ENCODE measurements around the gene LRP5. TPM values are rescaled to one million over a fixed set of nuclear protein-coding genes. Genes with fewer than 3 reads are reported as not detected.

Gene LRP5
- total RNA-seq, 1 experiment from 2014 or later, result 0.07 TPM

DNA sequence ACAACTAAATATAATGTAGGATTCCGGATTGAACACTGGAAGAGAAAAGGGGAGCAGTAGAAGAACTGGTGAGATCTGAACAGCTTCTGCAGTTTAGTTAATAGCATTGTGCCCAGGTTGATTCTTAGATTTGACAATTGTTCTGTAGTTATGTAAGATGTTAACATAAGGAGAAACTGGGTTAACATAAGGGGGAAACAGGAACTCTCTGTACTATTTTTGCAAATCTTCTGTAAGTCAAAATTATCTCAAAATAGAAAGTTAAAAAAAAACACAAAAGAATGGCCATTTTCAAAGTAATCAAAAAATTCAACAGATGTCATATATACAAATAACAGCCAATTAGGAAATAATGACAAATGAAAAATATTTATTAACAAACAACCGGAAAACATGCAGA lies 18.7 kb upstream of the LRP5 start:
- peak overlapping the region; percentile 31 for H3K4me3 ChIP-seq (ENCODE audit: low read length)
- H3K9ac ChIP-seq (ENCODE audit: low read length), result peak overlapping the region; percentile 18

DNA sequence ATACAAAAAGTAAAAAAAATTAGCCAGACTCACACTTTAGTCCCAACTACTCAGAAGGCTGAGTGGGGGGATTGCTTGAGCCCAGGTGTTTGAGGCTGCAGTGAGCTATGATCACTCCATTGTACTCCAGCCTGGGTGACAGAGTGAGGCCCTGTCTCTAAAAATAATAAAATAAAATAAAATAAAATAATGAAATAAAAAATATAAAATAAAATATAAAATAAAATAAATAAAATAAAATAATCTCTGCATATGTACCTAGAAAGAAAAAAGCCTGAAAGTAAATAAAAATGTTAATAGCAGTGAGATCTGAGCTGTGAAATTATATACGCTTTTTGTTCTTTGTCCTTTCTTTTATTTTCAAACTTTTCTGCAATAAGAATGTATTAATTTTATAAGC lies 17.1 kb upstream of the LRP5 start:
- H3K36me3 ChIP-seq (ENCODE audit: insufficient read depth, low read length), result no peaks in the 10 kb centered on the region
- no peaks in the 10 kb centered on the region for H3K27me3 ChIP-seq (ENCODE audit: low read length)
- DNase-seq, result no peak

More for the DNA sequence above, 18.7 kb upstream of the LRP5 start:
- DNase-seq, result no peak
- Histone ChIP-seq H3K4me2 (ENCODE audit: low read depth, low read length, poor library complexity, severe bottlenecking) (peak overlapping the region; percentile 57), H3K27ac (ENCODE audit: low read length) (no peak overlapping the region), H3K27me3 (ENCODE audit: low read length) (no peaks in the 10 kb centered on the region), H2AFZ (ENCODE audit: low read length) (no peak overlapping the region), H3K9me3 (ENCODE audit: low read length) (no peaks in the 10 kb centered on the region), H4K20me1 (ENCODE audit: insufficient read depth, low read depth, low read length) (no peaks in the 10 kb centered on the region), H3K79me2 (ENCODE audit: low read length) (no peaks in the 10 kb centered on the region), H3K36me3 (ENCODE audit: insufficient read depth, low read length) (no peaks in the 10 kb centered on the region), H3K9me2 (replicated peaks; ENCODE audit: insufficient read depth, low read length) (no peaks in the 10 kb centered on the region), H3K4me1 (ENCODE audit: low read length) (peaks cover 13% of the 10 kb centered on the region)

GRCh38 chr11:68295940-68296339 lies 16.5 kb upstream of the LRP5 start:
- no peaks in the 10 kb centered on the region for H3K79me2 ChIP-seq (ENCODE audit: low read length)
- peaks cover 13% of the 10 kb centered on the region for H3K4me1 ChIP-seq (ENCODE audit: low read length)

More for the DNA sequence above, 17.1 kb upstream of the LRP5 start:
- no peak overlapping the region for H3K4me3 ChIP-seq (ENCODE audit: low read length)
- H4K20me1 ChIP-seq (ENCODE audit: insufficient read depth, low read depth, low read length), result no peaks in the 10 kb centered on the region
- no peak overlapping the region for H3K27ac ChIP-seq (ENCODE audit: low read length)
- no peak overlapping the region for H2AFZ ChIP-seq (ENCODE audit: low read length)
- H3K4me2 ChIP-seq (ENCODE audit: low read depth, low read length, poor library complexity, severe bottlenecking), result no peak overlapping the region
- H3K9ac ChIP-seq (ENCODE audit: low read length), result no peak overlapping the region
- no peaks in the 10 kb centered on the region for H3K9me3 ChIP-seq (ENCODE audit: low read length)
- no peaks in the 10 kb centered on the region for H3K79me2 ChIP-seq (ENCODE audit: low read length)
- H3K4me1 ChIP-seq (ENCODE audit: low read length), result peaks cover 13% of the 10 kb centered on the region
- no peaks in the 10 kb centered on the region for H3K9me2 ChIP-seq (replicated peaks; ENCODE audit: insufficient read depth, low read length)

GRCh38 chr11:68296344-68297051 lies 15.9 kb upstream of the LRP5 start:
- H3K4me2 ChIP-seq (ENCODE audit: low read depth, low read length, poor library complexity, severe bottlenecking), result no peak overlapping the region
- H3K9me2 ChIP-seq (replicated peaks; ENCODE audit: insufficient read depth, low read length), result no peaks in the 10 kb centered on the region
- no peak overlapping the region for H3K9ac ChIP-seq (ENCODE audit: low read length)
- no peaks in the 10 kb centered on the region for H3K9me3 ChIP-seq (ENCODE audit: low read length)
- no peaks in the 10 kb centered on the region for H3K27me3 ChIP-seq (ENCODE audit: low read length)
- H3K27ac ChIP-seq (ENCODE audit: low read length), result no peak overlapping the region
- H3K36me3 ChIP-seq (ENCODE audit: insufficient read depth, low read length), result no peaks in the 10 kb centered on the region
- no peak overlapping the region for H2AFZ ChIP-seq (ENCODE audit: low read length)
- H3K4me3 ChIP-seq (ENCODE audit: low read length), result no peak overlapping the region
- peaks cover 13% of the 10 kb centered on the region for H3K4me1 ChIP-seq (ENCODE audit: low read length)
- no peaks in the 10 kb centered on the region for H3K79me2 ChIP-seq (ENCODE audit: low read length)
- DNase-seq, result no peak
- H4K20me1 ChIP-seq (ENCODE audit: insufficient read depth, low read depth, low read length), result no peaks in the 10 kb centered on the region

More at GRCh38 chr11:68295940-68296339, 16.5 kb upstream of the LRP5 start:
- H3K4me3 ChIP-seq (ENCODE audit: low read length), result no peak overlapping the region
- H3K4me2 ChIP-seq (ENCODE audit: low read depth, low read length, poor library complexity, severe bottlenecking), result no peak overlapping the region
- no peaks in the 10 kb centered on the region for H3K9me3 ChIP-seq (ENCODE audit: low read length)
- H3K9ac ChIP-seq (ENCODE audit: low read length), result no peak overlapping the region
- no peak overlapping the region for H3K27ac ChIP-seq (ENCODE audit: low read length)
- no peak overlapping the region for H2AFZ ChIP-seq (ENCODE audit: low read length)
- no peaks in the 10 kb centered on the region for H3K27me3 ChIP-seq (ENCODE audit: low read length)
- no peak for DNase-seq
- H4K20me1 ChIP-seq (ENCODE audit: insufficient read depth, low read depth, low read length), result no peaks in the 10 kb centered on the region
- H3K9me2 ChIP-seq (replicated peaks; ENCODE audit: insufficient read depth, low read length), result no peaks in the 10 kb centered on the region
- no peaks in the 10 kb centered on the region for H3K36me3 ChIP-seq (ENCODE audit: insufficient read depth, low read length)

- Histone ChIP-seq H3K36me3 (ENCODE audit: insufficient read depth, low read length) (no peaks in the 10 kb centered on the region), H3K27me3 (ENCODE audit: low read length) (no peaks in the 10 kb centered on the region), H3K4me3 (ENCODE audit: low read length) (no peak overlapping the region), H3K9me3 (ENCODE audit: low read length) (no peaks in the 10 kb centered on the region), H3K27ac (ENCODE audit: low read length) (no peak overlapping the region), H3K4me2 (ENCODE audit: low read depth, low read length, poor library complexity, severe bottlenecking) (no peak overlapping the region), H4K20me1 (ENCODE audit: insufficient read depth, low read depth, low read length) (no peaks in the 10 kb centered on the region), H2AFZ (ENCODE audit: low read length) (no peak overlapping the region), H3K9me2 (replicated peaks; ENCODE audit: insufficient read depth, low read length) (no peaks in the 10 kb centered on the region), H3K79me2 (ENCODE audit: low read length) (no peaks in the 10 kb centered on the region), H3K9ac (ENCODE audit: low read length) (no peak overlapping the region), H3K4me1 (ENCODE audit: low read length) (peaks cover 13% of the 10 kb centered on the region)
- no peak for DNase-seq
Measured at GRCh38 chr11:68297052-68297378, 15.4 kb upstream of the LRP5 start.

DNA sequence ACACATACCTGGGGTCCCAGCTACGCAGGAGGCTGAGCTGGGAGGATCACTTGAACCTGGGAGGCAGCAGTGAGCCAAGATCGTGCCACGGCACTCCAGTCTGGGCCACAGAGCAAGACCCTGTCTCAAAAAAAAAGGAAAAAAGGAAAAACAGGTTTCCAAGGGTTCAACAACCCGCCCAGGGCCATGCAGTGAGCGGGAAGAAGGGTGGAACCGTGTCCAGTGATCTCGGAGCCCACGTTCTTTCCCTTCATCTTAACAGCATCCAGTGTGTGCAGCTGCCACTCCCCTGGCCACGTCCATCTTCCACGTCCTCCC lies 14.9 kb upstream of the LRP5 start:
- Histone ChIP-seq H3K79me2 (ENCODE audit: low read length) (no peaks in the 10 kb centered on the region), H3K9ac (ENCODE audit: low read length) (no peak overlapping the region), H3K4me1 (ENCODE audit: low read length) (peaks cover 13% of the 10 kb centered on the region), H3K9me3 (ENCODE audit: low read length) (no peaks in the 10 kb centered on the region), H4K20me1 (ENCODE audit: insufficient read depth, low read depth, low read length) (no peaks in the 10 kb centered on the region), H3K27me3 (ENCODE audit: low read length) (no peaks in the 10 kb centered on the region), H3K9me2 (replicated peaks; ENCODE audit: insufficient read depth, low read length) (no peaks in the 10 kb centered on the region), H3K4me3 (ENCODE audit: low read length) (no peak overlapping the region), H3K36me3 (ENCODE audit: insufficient read depth, low read length) (no peaks in the 10 kb centered on the region), H3K4me2 (ENCODE audit: low read depth, low read length, poor library complexity, severe bottlenecking) (no peak overlapping the region), H3K27ac (ENCODE audit: low read length) (no peak overlapping the region), H2AFZ (ENCODE audit: low read length) (no peak overlapping the region)
- DNase-seq, result no peak

- Histone ChIP-seq H2AFZ (ENCODE audit: low read length) (no peak overlapping the region), H3K36me3 (ENCODE audit: insufficient read depth, low read length) (no peaks in the 10 kb centered on the region), H3K9me2 (replicated peaks; ENCODE audit: insufficient read depth, low read length) (no peaks in the 10 kb centered on the region), H3K27me3 (ENCODE audit: low read length) (no peaks in the 10 kb centered on the region), H3K27ac (ENCODE audit: low read length) (no peak overlapping the region), H3K79me2 (ENCODE audit: low read length) (no peaks in the 10 kb centered on the region), H3K4me1 (ENCODE audit: low read length) (peaks cover 11% of the 10 kb centered on the region), H4K20me1 (ENCODE audit: insufficient read depth, low read depth, low read length) (no peaks in the 10 kb centered on the region), H3K4me3 (ENCODE audit: low read length) (no peak overlapping the region), H3K4me2 (ENCODE audit: low read depth, low read length, poor library complexity, severe bottlenecking) (no peak overlapping the region), H3K9ac (ENCODE audit: low read length) (no peak overlapping the region), H3K9me3 (ENCODE audit: low read length) (no peaks in the 10 kb centered on the region)
- DNase-seq, result peak; percentile 87
Measured at GRCh38 chr11:68297812-68298658, 14.4 kb upstream of the LRP5 start.

DNA sequence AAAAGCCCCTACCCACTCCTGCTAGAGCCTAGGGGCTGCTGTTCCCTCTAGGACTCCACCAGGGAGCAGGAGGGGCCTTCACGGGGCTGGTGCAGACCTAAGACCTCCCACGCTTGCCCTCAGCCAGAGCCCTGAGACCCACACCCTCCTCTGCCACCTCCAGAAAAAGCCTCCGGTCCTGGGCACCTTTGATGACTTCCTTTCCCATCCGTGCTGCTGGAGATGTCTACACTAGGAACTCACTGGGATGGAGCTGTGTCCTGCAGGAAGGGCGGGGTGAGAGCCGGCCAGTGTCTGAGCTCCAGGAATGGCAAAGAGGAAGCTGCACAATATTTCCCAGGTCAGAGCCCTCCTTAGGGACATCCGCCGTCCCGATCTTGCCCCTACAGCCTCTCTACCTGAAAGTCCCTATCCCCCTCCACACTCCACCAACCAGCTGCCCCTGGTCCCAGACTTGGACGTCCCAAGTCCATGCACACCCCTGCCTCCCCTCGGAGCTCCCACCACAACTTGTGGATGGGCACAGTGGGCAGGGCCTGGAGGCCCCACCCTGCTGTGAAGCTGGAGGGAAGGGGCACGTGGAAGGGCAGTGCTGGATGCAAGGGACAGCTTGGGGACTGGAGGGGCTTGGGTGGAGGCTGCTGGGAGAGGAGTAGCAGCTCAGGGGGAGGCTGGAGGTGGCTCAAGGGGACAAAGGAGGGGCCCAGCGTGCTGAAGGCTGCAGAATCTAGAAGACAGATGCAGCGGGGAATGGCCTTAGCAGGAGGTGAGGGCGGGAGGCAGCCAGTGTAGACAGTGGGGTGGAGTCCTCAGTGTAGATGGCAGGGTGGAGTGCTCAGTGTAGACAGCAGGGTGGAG lies 13.5 kb upstream of the LRP5 start:
- H3K27ac ChIP-seq (ENCODE audit: low read length), result no peak overlapping the region
- no peaks in the 10 kb centered on the region for H4K20me1 ChIP-seq (ENCODE audit: insufficient read depth, low read depth, low read length)
- H3K9ac ChIP-seq (ENCODE audit: low read length), result no peak overlapping the region
- H3K9me2 ChIP-seq (replicated peaks; ENCODE audit: insufficient read depth, low read length), result no peaks in the 10 kb centered on the region
- H2AFZ ChIP-seq (ENCODE audit: low read length), result no peak overlapping the region
- H3K27me3 ChIP-seq (ENCODE audit: low read length), result no peaks in the 10 kb centered on the region
- H3K4me1 ChIP-seq (ENCODE audit: low read length), result peaks cover 10% of the 10 kb centered on the region
- no peak overlapping the region for H3K4me2 ChIP-seq (ENCODE audit: low read depth, low read length, poor library complexity, severe bottlenecking)
- no peaks in the 10 kb centered on the region for H3K79me2 ChIP-seq (ENCODE audit: low read length)
- DNase-seq, result no peak
- no peaks in the 10 kb centered on the region for H3K9me3 ChIP-seq (ENCODE audit: low read length)
- no peaks in the 10 kb centered on the region for H3K36me3 ChIP-seq (ENCODE audit: insufficient read depth, low read length)
- no peak overlapping the region for H3K4me3 ChIP-seq (ENCODE audit: low read length)

All from Karpas-422 (cell line).